GM19035 (cell line): ENCODE measurements around the gene BRD9.

Experiments
- ATAC-seq: cut with Tn5 transposase; IDR thresholded peaks from one replicate; pipeline ENCODE4 v1.9.1; 2021; ENCODE audit not compliant: unreplicated experiment

Gene BRD9

GRCh38 chr5:819078-819477, 73.5 kb downstream of the BRD9 start:
- ATAC-seq, result no peak

GRCh38 chr5:816176-816575, 76.4 kb downstream of the BRD9 start:
- no peak for ATAC-seq

GRCh38 chr5:815449-815848, 77.2 kb downstream of the BRD9 start:
- ATAC-seq, result no peak
